HG03108 (cell line): ENCODE data around the gene CDR2L.
"Not testable (repeated sequence)": the region's sequence is repeated elsewhere in the genome, so short reads cannot be mapped to it uniquely, and the experiment has no call there.

Experiments used
- ATAC-seq: cut with Tn5 transposase; IDR thresholded peaks from one replicate; pipeline ENCODE4 v1.9.1; 2021; ENCODE audit warnings: moderate library complexity; ENCODE audit not compliant: unreplicated experiment

The CDR2L gene

GRCh38 chr17:74981318-74981978 lies 6.0 kb upstream of the CDR2L start:
- no peak for ATAC-seq

- no peak for ATAC-seq
These were observed 5.3 kb upstream of the CDR2L start for GRCh38 chr17:74981979-74982662.

- not testable (repeated sequence) for ATAC-seq
These were observed 4.6 kb upstream of the CDR2L start for GRCh38 chr17:74982663-74983313.

GRCh38 chr17:74986206-74986576 lies 1.2 kb upstream of the CDR2L start:
- ATAC-seq: no peak

- ATAC-seq: no peak
These were observed 678 bp downstream of the CDR2L start for GRCh38 chr17:74987909-74988711.

GRCh38 chr17:74990581-74991105 lies 3.2 kb downstream of the CDR2L start:
- no peak for ATAC-seq

- no peak for ATAC-seq
These were observed 4.8 kb downstream of the CDR2L start for GRCh38 chr17:74992223-74992622.

GRCh38 chr17:74994440-74994839 lies 7.0 kb downstream of the CDR2L start:
- ATAC-seq: no peak

- no peak for ATAC-seq
These were observed 8.4 kb downstream of the CDR2L start for GRCh38 chr17:74995847-74996246.

- ATAC-seq: no peak
These were observed 11.4 kb downstream of the CDR2L start for GRCh38 chr17:74998783-74999182.

GRCh38 chr17:74999523-74999922 lies 12.1 kb downstream of the CDR2L start:
- ATAC-seq: no peak

- ATAC-seq: no peak
These were observed 14.7 kb downstream of the CDR2L start for GRCh38 chr17:75001915-75002843.

GRCh38 chr17:75003070-75003956 lies 15.9 kb downstream of the CDR2L start:
- ATAC-seq: no peak

- ATAC-seq: no peak
These were observed 16.5 kb downstream of the CDR2L start for GRCh38 chr17:75003957-75004355.

GRCh38 chr17:75004371-75004770 lies 16.9 kb downstream of the CDR2L start:
- ATAC-seq: no peak

GRCh38 chr17:75005291-75005690 lies 17.9 kb downstream of the CDR2L start:
- no peak for ATAC-seq

GRCh38 chr17:75006084-75006483 lies 18.7 kb downstream of the CDR2L start:
- ATAC-seq: not testable (repeated sequence)

- ATAC-seq: no peak
These were observed 19.2 kb downstream of the CDR2L start for GRCh38 chr17:75006653-75007052.

GRCh38 chr17:75008373-75008772 lies 20.9 kb downstream of the CDR2L start:
- ATAC-seq: no peak
